Keratinocyte (primary cell): ENCODE results near the gene PLXNB2. TPM values are rescaled to one million over a fixed set of nuclear protein-coding genes. Genes with fewer than 3 reads are reported as not detected.
A peak's percentile ranks its signal among the peaks of the same experiment; 100 is the strongest.

Experiments used
- DNase-seq: peaks from one replicate; pipeline ENCODE4 v3.0.0-alpha.2; 2011; ENCODE audit warnings: low read depth, missing footprints, low spot score
- FAIRE-seq: peaks from 2 replicates; lab custom pipeline; 2011; peaks lifted over from hg19 to GRCh38; lab: Jason Lieb, UNC
- H2AFZ ChIP-seq: 2 replicates; pipeline ENCODE4 v1.6.0; 2012; ENCODE audit warnings: low read length, control low read depth, inconsistent platforms; ENCODE audit not compliant: control insufficient read depth
- H3K27ac ChIP-seq: 2 replicates; pipeline ENCODE4 v1.5.1; 2011; ENCODE audit warnings: low read length; ENCODE audit not compliant: control insufficient read depth, insufficient read depth
- H3K27me3 ChIP-seq: 3 replicates; pipeline ENCODE4 v1.6.0; 2011; ENCODE audit warnings: low read length; ENCODE audit not compliant: control insufficient read depth, insufficient read depth; ENCODE audit errors: extremely low read depth
- H3K36me3 ChIP-seq, 2 experiments: 2 replicates in 1 of 2; 3 replicates in 1 of 2; pipeline ENCODE4 v1.5.1; 2011; ENCODE audit warnings: low read length in 2 of 2, mild to moderate bottlenecking in 1 of 2; ENCODE audit not compliant: control insufficient read depth in 2 of 2, insufficient read depth in 2 of 2; ENCODE audit errors: extremely low read depth in 1 of 2
- H3K4me1 ChIP-seq: 3 replicates; pipeline ENCODE4 v1.5.1; 2011; ENCODE audit warnings: low read length; ENCODE audit not compliant: control insufficient read depth, insufficient read depth; ENCODE audit errors: extremely low read depth
- H3K4me2 ChIP-seq: 3 replicates; pipeline ENCODE4 v1.6.0; 2011; ENCODE audit warnings: low read depth, low read length; ENCODE audit not compliant: control insufficient read depth, insufficient read depth; ENCODE audit errors: extremely low read depth
- H3K4me3 ChIP-seq, 3 experiments: fragments of 200-600 bp in 1 of 3; sonication (generic) in 1 of 3; 2 replicates in 2 of 3; 3 replicates in 1 of 3; pipeline ENCODE4 v1.5.1; 2011 to 2016; ENCODE audit warnings: low read length in 3 of 3, mild to moderate bottlenecking in 3 of 3, control low read depth in 2 of 3, inconsistent platforms in 1 of 3, low read depth in 1 of 3, mixed read lengths in 1 of 3, mixed run types in 1 of 3, moderate library complexity in 1 of 3; ENCODE audit not compliant: control insufficient read depth in 2 of 3, insufficient read depth in 2 of 3; ENCODE audit errors: extremely low read depth in 1 of 3
- H3K79me2 ChIP-seq: 2 replicates; pipeline ENCODE4 v1.6.0; 2012; ENCODE audit warnings: low read length; ENCODE audit not compliant: control insufficient read depth, insufficient read depth
- H3K9ac ChIP-seq: 3 replicates; pipeline ENCODE4 v1.6.0; 2011; ENCODE audit warnings: low read length; ENCODE audit not compliant: control insufficient read depth, insufficient read depth; ENCODE audit errors: extremely low read depth
- H3K9me1 ChIP-seq: 3 replicates; pipeline ENCODE4 v1.6.0; 2011; ENCODE audit warnings: low read length; ENCODE audit not compliant: control insufficient read depth, insufficient read depth; ENCODE audit errors: extremely low read depth
- H3K9me3 ChIP-seq: 2 replicates; pipeline ENCODE4 v1.5.1; 2012; ENCODE audit warnings: low read depth, low read length; ENCODE audit not compliant: control insufficient read depth
- H4K20me1 ChIP-seq: 3 replicates; pipeline ENCODE4 v1.6.0; 2011; ENCODE audit warnings: low read length; ENCODE audit not compliant: control insufficient read depth, insufficient read depth; ENCODE audit errors: extremely low read depth
- CTCF ChIP-seq, 3 experiments: IDR thresholded peaks in 1 of 3; conservative IDR thresholded peaks in 1 of 3; optimal IDR thresholded peaks in 1 of 3; 2 replicates in 2 of 3; 3 replicates in 1 of 3; pipeline versions ENCODE3 to v1.5.1; 2011; ENCODE audit warnings: low read length in 3 of 3, mild to moderate bottlenecking in 3 of 3, moderate library complexity in 2 of 3, control low read depth in 1 of 3, inconsistent platforms in 1 of 3; ENCODE audit not compliant: insufficient read depth in 2 of 3; ENCODE audit errors: extremely low read depth in 1 of 3
- EZH2 ChIP-seq: IDR thresholded peaks from one replicate; pipeline ENCODE4 v1.6.1; 2012; ENCODE audit warnings: inconsistent platforms, mild to moderate bottlenecking, low read length, moderate library complexity
- dilution Hi-C: fragments of 300-500 bp; cut with MboI; formaldehyde crosslinking; loops from one replicate; pipeline ENCODE4 v1.7.0; 2020; ENCODE audit warnings: low sequenced_read_pairs; ENCODE audit not compliant: extremely low pct_ligation_motif_present
- polyA plus RNA-seq, 5 experiments: library from polyadenylated mRNA; depleted of rRNA in 3 of 5; stranded (reverse) in 3 of 5; stranded (forward) in 1 of 5; unstranded in 1 of 5; fragments of >200 nt; gene quantifications; 1 replicate in 1 of 5; 2 replicates in 3 of 5; 3 replicates in 1 of 5; pipeline versions ENCODE4 v1.2.1 to v1.2.3, GENCODE V29; 2011 to 2012; ENCODE audit warnings: missing spikeins in 2 of 5, low read depth in 1 of 5, low replicate concordance in 1 of 5

PLXNB2 gene
- polyA plus RNA-seq, 1 donor (not counting 4 experiments of a cell fraction or from before 2014, with no cell fraction given) = 44.3 TPM

GRCh38 chr22:50260434-50260800 lies 47.0 kb downstream of the PLXNB2 start:
- TF ChIP-seq EZH2 (no peak), CTCF (optimal IDR thresholded peaks at IDR 0.05 in 1 of 3, IDR thresholded peaks at IDR 0.05 in 1 of 3, conservative IDR thresholded peaks at IDR 0.05 in 1 of 3; ENCODE audit: extremely low read depth in 1 of 3, insufficient read depth in 2 of 3, low read length in 3 of 3) (no peak)
- no peaks in the 10 kb centered on the region for H3K9me3 ChIP-seq
- H3K4me3 ChIP-seq = peak overlapping the region; percentile 29 to 57 (median 42)
- peak overlapping the region; percentile 40 for H2AFZ ChIP-seq
- no peaks in the 10 kb centered on the region for H3K27me3 ChIP-seq
- FAIRE-seq = no peak
- peak overlapping the region; percentile 63 for H3K4me2 ChIP-seq
- H3K27ac ChIP-seq = no peak overlapping the region
- no peaks in the 10 kb centered on the region for H3K9me1 ChIP-seq
- H3K36me3 ChIP-seq = peaks cover 0 to 2% of the 10 kb centered on the region in 2 experiments
- dilution Hi-C loops = no loop called here
- peak overlapping the region; percentile 62 for H3K9ac ChIP-seq
- no peaks in the 10 kb centered on the region for H3K79me2 ChIP-seq
- no peaks in the 10 kb centered on the region for H4K20me1 ChIP-seq
- no peak for DNase-seq
- peaks cover 14% of the 10 kb centered on the region for H3K4me1 ChIP-seq

GRCh38 chr22:50259302-50259701 lies 48.1 kb downstream of the PLXNB2 start:
- no peak for FAIRE-seq
- Histone ChIP-seq H3K36me3 (peaks cover 0 to 5% of the 10 kb centered on the region in 2 experiments), H2AFZ (no peak overlapping the region), H4K20me1 (no peaks in the 10 kb centered on the region), H3K79me2 (no peaks in the 10 kb centered on the region), H3K9me3 (no peaks in the 10 kb centered on the region), H3K4me1 (peaks cover 14% of the 10 kb centered on the region), H3K27me3 (no peaks in the 10 kb centered on the region), H3K4me3 (no peak overlapping the region), H3K9me1 (no peaks in the 10 kb centered on the region), H3K4me2 (no peak overlapping the region), H3K9ac (no peak overlapping the region), H3K27ac (no peak overlapping the region)
- TF ChIP-seq CTCF (optimal IDR thresholded peaks at IDR 0.05 in 1 of 3, IDR thresholded peaks at IDR 0.05 in 1 of 3, conservative IDR thresholded peaks at IDR 0.05 in 1 of 3; ENCODE audit: extremely low read depth in 1 of 3, insufficient read depth in 2 of 3, low read length in 3 of 3) = no peak
- no peak for TF ChIP-seq EZH2
- dilution Hi-C loops = no loop called here
- no peak for DNase-seq
